Astrocyte (in vitro differentiated cells and primary cell): ENCODE data around the gene GREB1L.

ENCODE experiments used
- CTCF ChIP-seq: IDR thresholded peaks from 2 replicates; pipeline ENCODE4 v1.5.1; 2011; ENCODE audit warnings: low read depth, mild to moderate bottlenecking, inconsistent platforms, low read length, moderate library complexity; ENCODE audit not compliant: insufficient read depth
- EZH2 ChIP-seq: IDR thresholded peaks from 2 replicates; pipeline ENCODE4 v1.6.1; 2012; ENCODE audit warnings: mild to moderate bottlenecking, low read length, inconsistent platforms; ENCODE audit not compliant: insufficient read depth

GRCh38 chr18:21270453-21270852, 28.4 kb downstream of the GREB1L start:
- TF ChIP-seq CTCF = no peak
- no peak for TF ChIP-seq EZH2
